ENCODE data around the gene RAB1B. TPM values are rescaled to one million over a fixed set of nuclear protein-coding genes. Genes with fewer than 3 reads are reported as not detected.

Gene RAB1B
- total RNA-seq, 4 donors from 2014 or later = 74.0 to 107 (median 87.1) TPM

- DNase-seq (ENCODE audit: low spot score) = no peak
- no peak for TF ChIP-seq CTCF (IDR thresholded peaks at IDR 0.05)
- ATAC-seq (ENCODE audit: low FRiP score) = no peak
These were observed 37.5 kb upstream of the RAB1B start for GRCh38 chr11:66230978-66231377.

GRCh38 chr11:66231561-66231960 is 36.9 kb upstream of the RAB1B start:
- no peak for TF ChIP-seq CTCF (IDR thresholded peaks at IDR 0.05)
- DNase-seq (ENCODE audit: low spot score) (no peak), ATAC-seq (ENCODE audit: low FRiP score) (no peak)

GRCh38 chr11:66232769-66233168 is 35.7 kb upstream of the RAB1B start:
- DNase-seq (ENCODE audit: low spot score) = no peak
- TF ChIP-seq CTCF (IDR thresholded peaks at IDR 0.05) = no peak
- ATAC-seq (ENCODE audit: low FRiP score) = no peak

GRCh38 chr11:66233301-66233700 is 35.1 kb upstream of the RAB1B start:
- ATAC-seq (ENCODE audit: low FRiP score) (no peak), DNase-seq (ENCODE audit: low spot score) (no peak)
- no peak for TF ChIP-seq CTCF (IDR thresholded peaks at IDR 0.05)

GRCh38 chr11:66235141-66235540 is 33.3 kb upstream of the RAB1B start:
- TF ChIP-seq CTCF (IDR thresholded peaks at IDR 0.05) = no peak
- no peak for DNase-seq (ENCODE audit: low spot score)
- ATAC-seq (ENCODE audit: low FRiP score) = no peak

- DNase-seq (ENCODE audit: low spot score) (no peak), ATAC-seq (ENCODE audit: low FRiP score) (no peak)
- no peak for TF ChIP-seq CTCF (IDR thresholded peaks at IDR 0.05)
These were observed 30.6 kb upstream of the RAB1B start for GRCh38 chr11:66237867-66238266.

GRCh38 chr11:66238786-66239413 is 29.5 kb upstream of the RAB1B start:
- DNase-seq (ENCODE audit: low spot score) = no peak
- TF ChIP-seq CTCF (IDR thresholded peaks at IDR 0.05) = no peak
- no peak for ATAC-seq (ENCODE audit: low FRiP score)

Measured in omental fat pad (tissue), 4 donors.